Natural killer cell (primary cell): ENCODE measurements around the gene NAA30. TPM values are rescaled to one million over a fixed set of nuclear protein-coding genes. Genes with fewer than 3 reads are reported as not detected.

Experiments
- ATAC-seq, 3 donors: fragments of 150-1000 bp in 2 of 3; fragments of 200-7000 bp in 1 of 3; cut with Tn5 transposase; 1 replicate in 1 of 3; 2 replicates in 2 of 3; pipeline ENCODE4 v1.10.0; 2021; ENCODE audit warnings: mild to moderate bottlenecking in 2 of 3, moderate library complexity in 2 of 3
- DNase-seq, 2 donors: peaks; one replicate each; pipeline versions ENCODE4 v3.0.0 to v3.0.0-alpha.2; 2013 to 2021; ENCODE audit warnings: mixed read lengths in 1 of 2
- H3K27ac ChIP-seq: one replicate; pipeline ENCODE4 v1.5.1; 2013; ENCODE audit warnings: mild to moderate bottlenecking, low read length
- H3K27me3 ChIP-seq: one replicate; pipeline ENCODE4 v1.6.1; 2013; ENCODE audit warnings: low read length; ENCODE audit not compliant: control insufficient read depth, insufficient read depth
- H3K36me3 ChIP-seq: one replicate; pipeline ENCODE4 v1.6.1; 2013; ENCODE audit warnings: low read length; ENCODE audit not compliant: control insufficient read depth, insufficient read depth
- H3K4me1 ChIP-seq: one replicate; pipeline ENCODE4 v1.6.1; 2013; ENCODE audit warnings: low read length; ENCODE audit not compliant: control insufficient read depth, insufficient read depth
- H3K4me3 ChIP-seq: one replicate; pipeline ENCODE4 v1.5.1; 2013; ENCODE audit warnings: low read length
- H3K9me3 ChIP-seq: one replicate; pipeline ENCODE4 v1.6.1; 2013; ENCODE audit warnings: low read length; ENCODE audit not compliant: control insufficient read depth, insufficient read depth
- H3K27ac Mint-ChIP-seq, 2 donors: one replicate each; pipeline ENCODE4 v1.8.0; 2022; ENCODE audit warnings: mild to moderate bottlenecking in 2 of 2, mixed read lengths in 2 of 2, moderate library complexity in 1 of 2
- H3K27me3 Mint-ChIP-seq, 2 donors: one replicate each; pipeline ENCODE4 v1.8.0; 2022; ENCODE audit warnings: low read depth in 2 of 2, mixed read lengths in 2 of 2
- H3K36me3 Mint-ChIP-seq: one replicate; pipeline ENCODE4 v1.8.0; 2022; ENCODE audit warnings: mixed read lengths
- H3K4me1 Mint-ChIP-seq, 2 donors: one replicate each; pipeline ENCODE4 v1.8.0; 2022; ENCODE audit warnings: mixed read lengths in 2 of 2
- H3K4me3 Mint-ChIP-seq: one replicate; pipeline ENCODE4 v1.8.0; 2022; ENCODE audit warnings: mild to moderate bottlenecking, moderate library complexity, mixed read lengths
- H3K9me3 Mint-ChIP-seq, 2 donors: one replicate each; pipeline ENCODE4 v1.8.0; 2022; ENCODE audit warnings: mixed read lengths in 2 of 2
- CTCF ChIP-seq: fragments of 200-600 bp; IDR thresholded peaks from one replicate; pipeline ENCODE4 v1.8.0; 2022; ENCODE audit warnings: antibody characterized with exemption
- WGBS: methylation state at CpG from one replicate; pipeline ENCODE4 v1.1.7; 2013; ENCODE audit warnings: missing lambda C conversion rate; ENCODE audit not compliant: insufficient coverage; 5-methylcytosine and 5-hydroxymethylcytosine counted together
- intact Hi-C: fragments of 100-400 bp; cut with micrococcal nuclease; formaldehyde crosslinking; loops from one replicate; pipeline ENCODE4 v1.14.2; 2022
- total RNA-seq, 4 donors: library from RNA; stranded (reverse); fragments of 120-200 nt in 1 of 4; gene quantifications; one replicate each; pipeline versions ENCODE4 v1.2.3 to v1.2.4, GENCODE V29; 2013 to 2022

The NAA30 gene
- total RNA-seq, 3 donors from 2014 or later (not counting 1 experiment from before 2014, with no cell fraction given), result 17.1 to 32.6 (median 24.0) TPM

GRCh38 chr14:57401501-57401900 lies 11.1 kb downstream of the NAA30 start:
- TF ChIP-seq CTCF, result no peak

GRCh38 chr14:57402173-57402852 lies 11.9 kb downstream of the NAA30 start:
- no peaks in the 10 kb centered on the region for H3K27me3 Mint-ChIP-seq
- H3K9me3 ChIP-seq, result no peaks in the 10 kb centered on the region
- H3K4me1 Mint-ChIP-seq, result peaks cover 28 to 42% of the 10 kb centered on the region in 2 donors
- H3K9me3 Mint-ChIP-seq, result no peaks in the 10 kb centered on the region
- ATAC-seq (no peak), DNase-seq (no peak)
- H3K36me3 Mint-ChIP-seq, result no peaks in the 10 kb centered on the region
- no peaks in the 10 kb centered on the region for H3K27me3 ChIP-seq
- H3K4me3 Mint-ChIP-seq, result no peak overlapping the region
- intact Hi-C loops, result no loop called here
- no peaks in the 10 kb centered on the region for H3K4me1 ChIP-seq
- H3K4me3 ChIP-seq, result no peak overlapping the region
- H3K36me3 ChIP-seq, result peaks cover 28% of the 10 kb centered on the region
- no peak overlapping the region for H3K27ac ChIP-seq
- no CpG with 5 or more reads among the region's 1 CpG for WGBS
- TF ChIP-seq CTCF, result no peak
- H3K27ac Mint-ChIP-seq, result peak overlapping the region; percentile 10 to 41

More at GRCh38 chr14:57401501-57401900, 11.1 kb downstream of the NAA30 start:
- ATAC-seq (no peak), DNase-seq (no peak)
- Histone ChIP-seq H3K27ac (no peak overlapping the region), H3K4me1 (no peaks in the 10 kb centered on the region), H3K36me3 (peaks cover 33% of the 10 kb centered on the region), H3K27me3 (no peaks in the 10 kb centered on the region), H3K9me3 (no peaks in the 10 kb centered on the region), H3K4me3 (no peak overlapping the region)
- H3K36me3 Mint-ChIP-seq, result no peaks in the 10 kb centered on the region
- no peaks in the 10 kb centered on the region for H3K27me3 Mint-ChIP-seq
- 100% methylated on average over 2 of the region's 2 CpGs for WGBS
- intact Hi-C loops, result no loop called here
- peaks cover 27 to 39% of the 10 kb centered on the region in 2 donors for H3K4me1 Mint-ChIP-seq
- H3K4me3 Mint-ChIP-seq, result no peak overlapping the region
- H3K9me3 Mint-ChIP-seq, result no peaks in the 10 kb centered on the region
- no peak overlapping the region for H3K27ac Mint-ChIP-seq

- no peak for DNase-seq
- Mint-ChIP-seq H3K27ac (no peak overlapping the region), H3K27me3 (no peaks in the 10 kb centered on the region), H3K4me3 (no peak overlapping the region), H3K4me1 (peaks cover 35 to 49% of the 10 kb centered on the region in 2 donors), H3K36me3 (no peaks in the 10 kb centered on the region), H3K9me3 (no peaks in the 10 kb centered on the region)
- Histone ChIP-seq H3K4me1 (no peaks in the 10 kb centered on the region), H3K27ac (no peak overlapping the region), H3K27me3 (no peaks in the 10 kb centered on the region), H3K36me3 (peaks cover 21% of the 10 kb centered on the region), H3K4me3 (no peak overlapping the region), H3K9me3 (no peaks in the 10 kb centered on the region)
- 100% methylated on average over 1 of the region's 1 CpG for WGBS
- ATAC-seq, result no peak
- intact Hi-C loops, result no loop called here
- no peak for TF ChIP-seq CTCF
These were observed 13.1 kb downstream of the NAA30 start for GRCh38 chr14:57403521-57403864.

- TF ChIP-seq CTCF, result no peak
- no peaks in the 10 kb centered on the region for H3K27me3 Mint-ChIP-seq
- intact Hi-C loops, result no loop called here
- no peaks in the 10 kb centered on the region for H3K9me3 ChIP-seq
- H3K36me3 ChIP-seq, result peaks cover 20% of the 10 kb centered on the region
- no peak overlapping the region for H3K4me3 ChIP-seq
- no peaks in the 10 kb centered on the region for H3K9me3 Mint-ChIP-seq
- peaks cover 12% of the 10 kb centered on the region for H3K36me3 Mint-ChIP-seq
- DNase-seq, result no peak
- H3K4me3 Mint-ChIP-seq, result no peak overlapping the region
- no peaks in the 10 kb centered on the region for H3K27me3 ChIP-seq
- H3K27ac ChIP-seq, result no peak overlapping the region
- peak in 2 of 3 donors; percentile 31 to 72 for ATAC-seq
- 60% methylated on average over 1 of the region's 2 CpGs for WGBS
- no peaks in the 10 kb centered on the region for H3K4me1 ChIP-seq
- H3K27ac Mint-ChIP-seq, result peak overlapping the region; percentile 15 to 19
- H3K4me1 Mint-ChIP-seq, result peaks cover 39 to 44% of the 10 kb centered on the region in 2 donors
These were observed 15.2 kb downstream of the NAA30 start for GRCh38 chr14:57405562-57405961.
